ENCODE results near the gene SUMO2. TPM values are rescaled to one million over a fixed set of nuclear protein-coding genes. Genes with fewer than 3 reads are reported as not detected.

The SUMO2 gene
- total RNA-seq, 2 experiments from 2014 or later: 286 to 628 TPM

- Histone ChIP-seq H4K20me1 (ENCODE audit: insufficient read depth, low read length) (peaks cover 15% of the 10 kb centered on the region; the same call in 1 of the 2 replicates), H3K79me2 (ENCODE audit: insufficient read depth, low read depth, low read length) (peaks cover 39% of the 10 kb centered on the region), H3K9me2 (ENCODE audit: insufficient read depth, low read length) (no peaks in the 10 kb centered on the region), H2AFZ (ENCODE audit: low read length) (peak overlapping the region; percentile 75; the same call in 1 of the 2 replicates), H3K4me2 (ENCODE audit: low read length) (peak overlapping the region; percentile 77), H3K4me3 (ENCODE audit: low read depth, low read length, poor library complexity, severe bottlenecking) (peak overlapping the region; percentile 48), H3K27ac (ENCODE audit: low read depth, low read length, poor library complexity, severe bottlenecking) (peak overlapping the region; percentile 78), H3K36me3 (ENCODE audit: insufficient read depth, low read length) (peaks cover 20% of the 10 kb centered on the region; the same call in 1 of the 2 replicates), H3K4me1 (ENCODE audit: insufficient read depth, low read length, poor library complexity, severe bottlenecking) (peaks cover 24% of the 10 kb centered on the region), H3K9me3 (ENCODE audit: low read length) (no peaks in the 10 kb centered on the region)
- POLR2A ChIA-PET: interaction anchor here (0.7 to 1.4 kb wide), 9 partner anchors 9 to 582 kb away, joined by 3 to 10 read pairs (median 4); no protein-coding TSS in a partner anchor
- TF ChIP-seq EZH2phosphoT487 (IDR thresholded peaks at IDR 0.05; ENCODE audit: borderline replicate concordance, low read depth, low read length): no peak
- TF ChIP-seq CTCF (conservative IDR thresholded peaks at IDR 0.05; ENCODE audit: low read length): no peak
- DNase-seq (ENCODE audit: low spot score): no peak
- no TSS peak for BruUV-seq (replicated peaks)
- CTCF ChIA-PET (ENCODE audit: unreplicated experiment): interaction anchor here (0.6 to 1.0 kb wide), 2 partner anchors 17 to 116 kb away, joined by 3 to 4 read pairs; no protein-coding TSS in a partner anchor
- intact Hi-C loops (cut with micrococcal nuclease; ENCODE audit: unreplicated experiment): loop anchor here (2.0 kb wide), 1 partner anchor 50 kb away; the partner anchor contains the start of gene NUP85
Observed at GRCh38 chr17:75155191-75155601, 27.6 kb downstream of the SUMO2 start.

- H2AFZ ChIP-seq (ENCODE audit: low read length): peak within 1 kb of the TSS; percentile 75; the same call in 1 of the 2 replicates
- peak within 1 kb of the TSS; percentile 95 for H3K4me2 ChIP-seq (ENCODE audit: low read length)
- ChIA-PET POLR2A (interaction anchor here (0.6 to 1.4 kb wide), 9 partner anchors 8 to 582 kb away, joined by 3 to 10 read pairs (median 4); no protein-coding TSS in a partner anchor), CTCF (ENCODE audit: unreplicated experiment) (interaction anchor here (0.6 to 1.0 kb wide), 2 partner anchors 17 to 117 kb away, joined by 3 to 4 read pairs; no protein-coding TSS in a partner anchor)
- peaks cover 15% of the 10 kb centered on the region; the same call in 1 of the 2 replicates for H4K20me1 ChIP-seq (ENCODE audit: insufficient read depth, low read length)
- peak within 1 kb of the TSS; percentile 75 for H3K4me3 ChIP-seq (ENCODE audit: low read depth, low read length, poor library complexity, severe bottlenecking)
- peak within 1 kb of the TSS; percentile 78 for H3K27ac ChIP-seq (ENCODE audit: low read depth, low read length, poor library complexity, severe bottlenecking)
- no peaks in the 10 kb centered on the region for H3K9me3 ChIP-seq (ENCODE audit: low read length)
- BruUV-seq (replicated peaks): no TSS peak
- H3K36me3 ChIP-seq (ENCODE audit: insufficient read depth, low read length): peaks cover 24% of the 10 kb centered on the region; the same call in 1 of the 2 replicates
- intact Hi-C loops (cut with micrococcal nuclease; ENCODE audit: unreplicated experiment): loop anchor here (1.0 to 2.0 kb wide), 2 partner anchors 23 to 50 kb away; partner anchors contain the start of genes NT5C and NUP85
- peak; percentile 100 for DNase-seq (ENCODE audit: low spot score)
- no peak for TF ChIP-seq EZH2phosphoT487 (IDR thresholded peaks at IDR 0.05; ENCODE audit: borderline replicate concordance, low read depth, low read length)
- no peak for TF ChIP-seq CTCF (conservative IDR thresholded peaks at IDR 0.05; ENCODE audit: low read length)
- no peaks in the 10 kb centered on the region for H3K9me2 ChIP-seq (ENCODE audit: insufficient read depth, low read length)
- H3K79me2 ChIP-seq (ENCODE audit: insufficient read depth, low read depth, low read length): peaks cover 47% of the 10 kb centered on the region
- peaks cover 24% of the 10 kb centered on the region for H3K4me1 ChIP-seq (ENCODE audit: insufficient read depth, low read length, poor library complexity, severe bottlenecking)
Observed at GRCh38 chr17:75154195-75155106, 28.3 kb downstream of the SUMO2 start, which contains the start of gene JPT1. Gene JPT1, minus strand, starts transcription at chr17:75154512. Its CDS starts 115 bp downstream, at chr17:75154397.

Data from OCI-LY7 (cell line).